SK-N-SH treated with all-trans-retinoic acid at 6 μM for 48 hours (cell line): ENCODE data around the gene DGKE.

Experiments used
- ATAC-seq: fragments of 200-7000 bp; cut with Tn5 transposase; 3 replicates; pipeline ENCODE4 v1.9.1; 2020; ENCODE audit warnings: mild to moderate bottlenecking, moderate library complexity
- ARNTL ChIP-seq: fragments of 450-650 bp; formaldehyde crosslinking; IDR thresholded peaks from 2 replicates; pipeline ENCODE4 v1.5.0; 2020; ENCODE audit warnings: low read depth, mild to moderate bottlenecking, moderate library complexity, borderline replicate concordance
- BACH2 ChIP-seq: fragments of 250-450 bp; sonication (Bioruptor Pico); IDR thresholded peaks from 2 replicates; pipeline ENCODE4 v1.9.0; 2021; ENCODE audit warnings: mild to moderate bottlenecking, borderline replicate concordance
- CSDC2 ChIP-seq: fragments of 250-450 bp; sonication (Bioruptor Pico); IDR thresholded peaks from 2 replicates; pipeline ENCODE4 v1.5.0; 2020; ENCODE audit warnings: mild to moderate bottlenecking, moderate library complexity
- ISL1 ChIP-seq: fragments of 250-450 bp; sonication (Bioruptor Pico); IDR thresholded peaks from 2 replicates; pipeline ENCODE4 v2.1.2; 2022; ENCODE audit warnings: mild to moderate bottlenecking, moderate library complexity
- OSR1 ChIP-seq: fragments of 250-450 bp; sonication (Bioruptor Pico); IDR thresholded peaks from 2 replicates; pipeline ENCODE4 v1.8.0; 2022; ENCODE audit warnings: moderate library complexity, mild to moderate bottlenecking, inconsistent platforms
- PPARA ChIP-seq: fragments of 250-450 bp; sonication (Bioruptor Pico); IDR thresholded peaks from 2 replicates; pipeline ENCODE4 v1.5.0; 2020; ENCODE audit warnings: mild to moderate bottlenecking, borderline replicate concordance
- RARB ChIP-seq: fragments of 250-450 bp; sonication (Bioruptor Pico); IDR thresholded peaks from 2 replicates; pipeline ENCODE4 v1.8.0; 2021; ENCODE audit warnings: mild to moderate bottlenecking, moderate library complexity
- SNAI2 ChIP-seq: fragments of 250-450 bp; sonication (Bioruptor Pico); IDR thresholded peaks from 2 replicates; pipeline ENCODE4 v1.5.0; 2020; ENCODE audit warnings: mild to moderate bottlenecking, moderate library complexity
- TOX ChIP-seq: fragments of 250-450 bp; sonication (Bioruptor Pico); IDR thresholded peaks from 2 replicates; pipeline ENCODE4 v1.8.0; 2021; ENCODE audit warnings: mild to moderate bottlenecking, moderate library complexity, borderline replicate concordance
- ZC3H10 ChIP-seq: fragments of 250-450 bp; sonication (Bioruptor Pico); IDR thresholded peaks from 2 replicates; pipeline ENCODE4 v1.5.1; 2021; ENCODE audit warnings: mild to moderate bottlenecking, moderate library complexity
- ZFP3 ChIP-seq: fragments of 250-450 bp; sonication (Bioruptor Pico); IDR thresholded peaks from 2 replicates; pipeline ENCODE4 v1.5.0; 2020; ENCODE audit warnings: mild to moderate bottlenecking, moderate library complexity
- ZFP30 ChIP-seq: fragments of 450-650 bp; formaldehyde crosslinking; IDR thresholded peaks from 2 replicates; pipeline ENCODE4 v1.5.0; 2022; ENCODE audit warnings: mild to moderate bottlenecking, moderate library complexity
- ZNF565 ChIP-seq: fragments of 450-650 bp; formaldehyde crosslinking; conservative IDR thresholded peaks from 2 replicates; pipeline ENCODE4 v1.5.0; 2020; ENCODE audit warnings: low read depth, mild to moderate bottlenecking, moderate library complexity
- ZNF70 ChIP-seq: fragments of 450-650 bp; formaldehyde crosslinking; IDR thresholded peaks from 2 replicates; pipeline ENCODE4 v1.5.0; 2020; ENCODE audit warnings: mild to moderate bottlenecking, moderate library complexity
- ZNF8 ChIP-seq: fragments of 450-650 bp; formaldehyde crosslinking; IDR thresholded peaks from 2 replicates; pipeline ENCODE4 v1.5.0; 2020; ENCODE audit warnings: mild to moderate bottlenecking, moderate library complexity
- TF ChIP-seq, protein P1 (sequence below): fragments of 250-450 bp; sonication (Bioruptor Pico); IDR thresholded peaks from 2 replicates; pipeline ENCODE4 v1.8.0; 2021; ENCODE audit warnings: low read depth, mild to moderate bottlenecking, moderate library complexity, borderline replicate concordance
- TF ChIP-seq, protein P2 (sequence below): fragments of 250-450 bp; sonication (Bioruptor Pico); IDR thresholded peaks from 2 replicates; pipeline ENCODE4 v1.5.1; 2020; ENCODE audit warnings: low read depth, mild to moderate bottlenecking, moderate library complexity
- TF ChIP-seq, protein P3 (sequence below): fragments of 250-450 bp; sonication (Bioruptor Pico); IDR thresholded peaks from 2 replicates; pipeline ENCODE4 v1.5.0; 2020; ENCODE audit warnings: mild to moderate bottlenecking, moderate library complexity
- TF ChIP-seq, protein P4 (sequence below): fragments of 250-450 bp; sonication (Bioruptor Pico); IDR thresholded peaks from 2 replicates; pipeline ENCODE4 v1.8.0; 2020; ENCODE audit warnings: mild to moderate bottlenecking, moderate library complexity, borderline replicate concordance

DGKE gene

DNA sequence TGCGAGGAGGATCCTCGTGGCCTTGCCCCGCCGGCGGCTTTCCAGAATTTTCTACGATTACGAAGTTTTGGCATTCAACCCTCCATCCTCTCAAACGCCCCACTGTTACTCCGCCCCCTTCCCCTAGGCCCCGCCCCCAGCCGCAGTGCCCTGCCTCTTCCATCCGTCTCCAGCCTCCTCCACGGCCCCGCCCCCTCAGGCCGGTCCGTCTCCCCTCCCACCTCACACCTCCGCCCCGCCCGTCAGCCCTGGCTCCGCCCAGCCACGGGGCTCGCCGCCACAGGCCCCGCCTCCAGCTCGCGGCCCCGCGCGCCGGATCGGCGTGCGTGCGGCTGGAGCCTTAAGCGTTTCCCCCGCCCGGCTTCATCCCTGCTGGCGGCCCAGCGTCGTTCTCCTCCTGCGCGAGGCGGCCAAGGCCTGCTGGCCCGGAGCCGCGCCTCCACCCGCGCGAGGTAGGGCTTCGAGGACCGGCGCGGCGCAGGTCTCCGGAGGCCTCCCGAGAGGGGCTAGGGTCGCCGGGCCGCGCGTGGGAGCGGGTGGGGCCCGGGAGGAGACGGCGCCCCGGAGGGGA lies at the start of gene DGKE, which contains the start of gene C17orf67:
Gene DGKE (plus strand): TSS at position 343 of the 571 bp plus-strand sequence. CDS start 645 bp downstream, outside the sequence.
Gene C17orf67 (minus strand): TSS at position 112 of the 571 bp plus-strand sequence. CDS start 18,110 bp downstream, outside the sequence.
- peak; percentile 91 for ATAC-seq
- peak; percentile 61; the same call in 1 of the 2 replicates for TF ChIP-seq ZFP3 (CRISPR knock-in tag)
- TF ChIP-seq, protein P1, sequence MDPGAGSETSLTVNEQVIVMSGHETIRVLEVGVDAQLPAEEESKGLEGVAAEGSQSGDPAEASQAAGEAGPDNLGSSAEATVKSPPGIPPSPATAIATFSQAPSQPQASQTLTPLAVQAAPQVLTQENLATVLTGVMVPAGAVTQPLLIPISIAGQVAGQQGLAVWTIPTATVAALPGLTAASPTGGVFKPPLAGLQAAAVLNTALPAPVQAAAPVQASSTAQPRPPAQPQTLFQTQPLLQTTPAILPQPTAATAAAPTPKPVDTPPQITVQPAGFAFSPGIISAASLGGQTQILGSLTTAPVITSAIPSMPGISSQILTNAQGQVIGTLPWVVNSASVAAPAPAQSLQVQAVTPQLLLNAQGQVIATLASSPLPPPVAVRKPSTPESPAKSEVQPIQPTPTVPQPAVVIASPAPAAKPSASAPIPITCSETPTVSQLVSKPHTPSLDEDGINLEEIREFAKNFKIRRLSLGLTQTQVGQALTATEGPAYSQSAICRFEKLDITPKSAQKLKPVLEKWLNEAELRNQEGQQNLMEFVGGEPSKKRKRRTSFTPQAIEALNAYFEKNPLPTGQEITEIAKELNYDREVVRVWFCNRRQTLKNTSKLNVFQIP (CRISPR knock-in tag): no peak

DNA sequence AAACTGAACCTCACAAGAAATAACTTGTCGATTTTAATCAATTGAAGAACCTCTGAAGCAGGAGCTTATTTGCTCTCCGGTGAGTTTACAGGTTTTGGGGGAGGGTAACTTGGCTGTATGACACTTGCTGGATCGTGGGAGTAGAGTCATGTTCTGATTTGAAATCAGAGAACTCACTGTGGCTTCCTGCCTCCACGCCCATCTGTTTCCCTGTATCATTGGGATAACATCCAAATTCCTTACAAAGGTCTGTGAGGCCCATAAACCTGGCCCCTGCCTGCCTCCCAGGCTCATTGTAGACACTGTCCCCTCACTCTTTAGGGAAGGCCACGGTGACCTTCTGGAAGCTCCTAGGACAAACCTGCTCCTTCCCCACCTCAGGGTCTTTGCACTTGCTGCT lies 48.5 kb upstream of the DGKE start:
- ATAC-seq: peak; percentile 7; the same call in 1 of the 3 replicates
- no peak for TF ChIP-seq ZFP3 (CRISPR knock-in tag)
- no peak for TF ChIP-seq SNAI2 (CRISPR knock-in tag)
- TF ChIP-seq ZNF70 (CRISPR knock-in tag): no peak
- TF ChIP-seq CSDC2 (CRISPR knock-in tag): no peak
- no peak for TF ChIP-seq ZFP30 (CRISPR knock-in tag)
- TF ChIP-seq, protein P2, sequence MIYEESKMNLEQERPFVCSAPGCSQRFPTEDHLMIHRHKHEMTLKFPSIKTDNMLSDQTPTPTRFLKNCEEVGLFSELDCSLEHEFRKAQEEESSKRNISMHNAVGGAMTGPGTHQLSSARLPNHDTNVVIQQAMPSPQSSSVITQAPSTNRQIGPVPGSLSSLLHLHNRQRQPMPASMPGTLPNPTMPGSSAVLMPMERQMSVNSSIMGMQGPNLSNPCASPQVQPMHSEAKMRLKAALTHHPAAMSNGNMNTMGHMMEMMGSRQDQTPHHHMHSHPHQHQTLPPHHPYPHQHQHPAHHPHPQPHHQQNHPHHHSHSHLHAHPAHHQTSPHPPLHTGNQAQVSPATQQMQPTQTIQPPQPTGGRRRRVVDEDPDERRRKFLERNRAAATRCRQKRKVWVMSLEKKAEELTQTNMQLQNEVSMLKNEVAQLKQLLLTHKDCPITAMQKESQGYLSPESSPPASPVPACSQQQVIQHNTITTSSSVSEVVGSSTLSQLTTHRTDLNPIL: no peak
- no peak for TF ChIP-seq TOX (CRISPR knock-in tag)
- no peak for TF ChIP-seq BACH2
- TF ChIP-seq, protein P3, sequence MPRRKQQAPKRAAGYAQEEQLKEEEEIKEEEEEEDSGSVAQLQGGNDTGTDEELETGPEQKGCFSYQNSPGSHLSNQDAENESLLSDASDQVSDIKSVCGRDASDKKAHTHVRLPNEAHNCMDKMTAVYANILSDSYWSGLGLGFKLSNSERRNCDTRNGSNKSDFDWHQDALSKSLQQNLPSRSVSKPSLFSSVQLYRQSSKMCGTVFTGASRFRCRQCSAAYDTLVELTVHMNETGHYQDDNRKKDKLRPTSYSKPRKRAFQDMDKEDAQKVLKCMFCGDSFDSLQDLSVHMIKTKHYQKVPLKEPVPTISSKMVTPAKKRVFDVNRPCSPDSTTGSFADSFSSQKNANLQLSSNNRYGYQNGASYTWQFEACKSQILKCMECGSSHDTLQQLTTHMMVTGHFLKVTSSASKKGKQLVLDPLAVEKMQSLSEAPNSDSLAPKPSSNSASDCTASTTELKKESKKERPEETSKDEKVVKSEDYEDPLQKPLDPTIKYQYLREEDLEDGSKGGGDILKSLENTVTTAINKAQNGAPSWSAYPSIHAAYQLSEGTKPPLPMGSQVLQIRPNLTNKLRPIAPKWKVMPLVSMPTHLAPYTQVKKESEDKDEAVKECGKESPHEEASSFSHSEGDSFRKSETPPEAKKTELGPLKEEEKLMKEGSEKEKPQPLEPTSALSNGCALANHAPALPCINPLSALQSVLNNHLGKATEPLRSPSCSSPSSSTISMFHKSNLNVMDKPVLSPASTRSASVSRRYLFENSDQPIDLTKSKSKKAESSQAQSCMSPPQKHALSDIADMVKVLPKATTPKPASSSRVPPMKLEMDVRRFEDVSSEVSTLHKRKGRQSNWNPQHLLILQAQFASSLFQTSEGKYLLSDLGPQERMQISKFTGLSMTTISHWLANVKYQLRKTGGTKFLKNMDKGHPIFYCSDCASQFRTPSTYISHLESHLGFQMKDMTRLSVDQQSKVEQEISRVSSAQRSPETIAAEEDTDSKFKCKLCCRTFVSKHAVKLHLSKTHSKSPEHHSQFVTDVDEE: no peak
- no peak for TF ChIP-seq ZC3H10 (CRISPR knock-in tag)
- TF ChIP-seq ZNF8 (CRISPR knock-in tag): no peak
- TF ChIP-seq, all 23 proteins: peak for 0

DNA sequence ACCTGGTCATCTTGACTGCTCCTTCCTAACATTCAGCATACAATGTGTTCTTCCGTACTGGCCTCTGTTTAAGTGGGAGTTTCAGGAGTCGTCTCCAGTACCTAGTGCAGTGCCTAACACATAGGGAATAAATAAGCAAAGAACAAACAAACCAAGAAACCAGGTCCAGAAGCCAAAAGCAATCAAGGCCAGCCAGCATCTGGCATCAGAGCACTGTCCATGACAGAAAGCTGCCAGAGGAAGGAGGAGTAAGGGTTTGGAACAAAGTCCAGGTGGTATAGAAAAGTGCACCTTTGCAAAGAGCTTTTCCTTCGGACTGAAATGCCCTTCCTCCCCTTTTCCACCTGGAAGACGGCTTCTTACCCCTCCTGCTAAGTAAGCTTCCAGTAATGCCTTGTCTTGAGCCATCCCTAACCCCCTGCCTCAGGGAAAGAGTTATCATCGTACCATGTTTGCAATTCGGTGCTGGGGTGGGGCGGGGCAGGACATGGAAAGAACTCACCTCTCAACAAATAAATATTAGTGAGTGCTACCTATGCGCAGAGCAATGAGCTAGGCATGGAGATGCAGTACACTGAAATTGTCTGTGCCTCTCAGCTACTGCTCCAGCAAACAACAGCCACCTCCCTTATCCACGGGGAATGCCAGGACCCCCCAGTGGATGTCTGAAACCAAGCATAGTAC lies 47.8 kb upstream of the DGKE start:
- TF ChIP-seq ISL1 (CRISPR knock-in tag) (no peak), RARB (no peak), CSDC2 (CRISPR knock-in tag) (no peak), ZC3H10 (CRISPR knock-in tag) (no peak), ZFP3 (CRISPR knock-in tag) (no peak), ARNTL (CRISPR knock-in tag) (no peak), BACH2 (no peak), TOX (CRISPR knock-in tag) (no peak), OSR1 (CRISPR knock-in tag) (no peak), ZNF70 (CRISPR knock-in tag) (no peak), PPARA (CRISPR knock-in tag) (no peak), ZFP30 (CRISPR knock-in tag) (no peak), ZNF565 (CRISPR knock-in tag) (no peak)
- TF ChIP-seq, protein P3: no peak
- TF ChIP-seq, protein P4, sequence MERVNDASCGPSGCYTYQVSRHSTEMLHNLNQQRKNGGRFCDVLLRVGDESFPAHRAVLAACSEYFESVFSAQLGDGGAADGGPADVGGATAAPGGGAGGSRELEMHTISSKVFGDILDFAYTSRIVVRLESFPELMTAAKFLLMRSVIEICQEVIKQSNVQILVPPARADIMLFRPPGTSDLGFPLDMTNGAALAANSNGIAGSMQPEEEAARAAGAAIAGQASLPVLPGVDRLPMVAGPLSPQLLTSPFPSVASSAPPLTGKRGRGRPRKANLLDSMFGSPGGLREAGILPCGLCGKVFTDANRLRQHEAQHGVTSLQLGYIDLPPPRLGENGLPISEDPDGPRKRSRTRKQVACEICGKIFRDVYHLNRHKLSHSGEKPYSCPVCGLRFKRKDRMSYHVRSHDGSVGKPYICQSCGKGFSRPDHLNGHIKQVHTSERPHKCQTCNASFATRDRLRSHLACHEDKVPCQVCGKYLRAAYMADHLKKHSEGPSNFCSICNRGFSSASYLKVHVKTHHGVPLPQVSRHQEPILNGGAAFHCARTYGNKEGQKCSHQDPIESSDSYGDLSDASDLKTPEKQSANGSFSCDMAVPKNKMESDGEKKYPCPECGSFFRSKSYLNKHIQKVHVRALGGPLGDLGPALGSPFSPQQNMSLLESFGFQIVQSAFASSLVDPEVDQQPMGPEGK: no peak
- TF ChIP-seq, all 23 proteins: peak for 0
- ATAC-seq: peak; percentile 39
